HG02798 (cell line): Measurements from ENCODE around the gene EPAS1.

ENCODE experiments used
- ATAC-seq: cut with Tn5 transposase; IDR thresholded peaks from one replicate; pipeline ENCODE4 v1.9.1; 2021; ENCODE audit warnings: mild to moderate bottlenecking; ENCODE audit not compliant: unreplicated experiment, poor library complexity

Gene EPAS1

GRCh38 chr2:46379213-46380037, 82.2 kb downstream of the EPAS1 start:
- ATAC-seq = no peak

GRCh38 chr2:46380038-46380940, 83.1 kb downstream of the EPAS1 start:
- ATAC-seq = no peak

- ATAC-seq = no peak
Observed at GRCh38 chr2:46381263-46381849, 84.1 kb downstream of the EPAS1 start.

- no peak for ATAC-seq
Observed at GRCh38 chr2:46381871-46382270, 84.7 kb downstream of the EPAS1 start.

GRCh38 chr2:46382331-46383112, 85.3 kb downstream of the EPAS1 start:
- ATAC-seq = no peak

- ATAC-seq = no peak
Observed at GRCh38 chr2:46383113-46383395, 85.8 kb downstream of the EPAS1 start.

GRCh38 chr2:46383784-46384456, 86.7 kb downstream of the EPAS1 start:
- no peak for ATAC-seq

- ATAC-seq = no peak
Observed at GRCh38 chr2:46384457-46384815, 87.2 kb downstream of the EPAS1 start.

- ATAC-seq = no peak
Observed at GRCh38 chr2:46385786-46386577, 88.8 kb downstream of the EPAS1 start.

GRCh38 chr2:46386763-46387162, 89.6 kb downstream of the EPAS1 start:
- no peak for ATAC-seq

GRCh38 chr2:46387292-46387691, 90.1 kb downstream of the EPAS1 start:
- no peak for ATAC-seq

- ATAC-seq = no peak
Observed at GRCh38 chr2:46387886-46388515, 90.8 kb downstream of the EPAS1 start.

- ATAC-seq = no peak
Observed at GRCh38 chr2:46388881-46389280, 91.7 kb downstream of the EPAS1 start.

GRCh38 chr2:46389417-46389916, 92.3 kb downstream of the EPAS1 start:
- ATAC-seq = no peak

GRCh38 chr2:46390036-46390435, 92.8 kb downstream of the EPAS1 start:
- no peak for ATAC-seq

GRCh38 chr2:46390901-46391395, 93.7 kb downstream of the EPAS1 start:
- ATAC-seq = no peak

- no peak for ATAC-seq
Observed at GRCh38 chr2:46392561-46393346, 95.5 kb downstream of the EPAS1 start.
